RWPE2 (cell line): Measurements from ENCODE around the gene BCL6.

Experiments
- ATAC-seq: fragments of 200-7000 bp; cut with Tn5 transposase; 3 replicates; pipeline ENCODE4 v1.9.1; 2021; ENCODE audit warnings: low read depth
- DNase-seq: peaks from one replicate; pipeline ENCODE4 v3.0.0-alpha.2; 2020; ENCODE audit warnings: low spot score
- H3K27ac ChIP-seq: fragments of 450-650 bp; 2 replicates; pipeline ENCODE4 v1.5.1; 2017; ENCODE audit warnings: mild to moderate bottlenecking; ENCODE audit not compliant: poor library complexity, severe bottlenecking
- H3K27me3 ChIP-seq: fragments of 250-450 bp; sonication (Bioruptor Pico); 2 replicates; pipeline ENCODE4 v1.5.1; 2021; ENCODE audit warnings: mild to moderate bottlenecking, moderate library complexity; ENCODE audit not compliant: insufficient read depth, poor library complexity, severe bottlenecking
- H3K36me3 ChIP-seq: fragments of 250-450 bp; sonication (Bioruptor Pico); 2 replicates; pipeline ENCODE4 v1.5.1; 2020; ENCODE audit warnings: low read depth, mild to moderate bottlenecking, moderate library complexity
- H3K4me1 ChIP-seq: fragments of 250-450 bp; sonication (Bioruptor Pico); 2 replicates; pipeline ENCODE4 v1.5.1; 2021; ENCODE audit warnings: mild to moderate bottlenecking, moderate library complexity; ENCODE audit not compliant: insufficient read depth, poor library complexity, severe bottlenecking
- H3K4me3 ChIP-seq: fragments of 250-450 bp; sonication (Bioruptor Pico); 2 replicates; pipeline ENCODE4 v1.5.1; 2021; ENCODE audit warnings: mild to moderate bottlenecking, moderate library complexity; ENCODE audit not compliant: severe bottlenecking
- H3K9me3 ChIP-seq: fragments of 250-450 bp; sonication (Bioruptor Pico); 2 replicates; pipeline ENCODE4 v1.5.1; 2021; ENCODE audit warnings: mild to moderate bottlenecking, moderate library complexity; ENCODE audit not compliant: severe bottlenecking
- CTCF ChIP-seq: fragments of 450-650 bp; IDR thresholded peaks from one replicate; pipeline ENCODE4 v1.5.1; 2017; ENCODE audit warnings: mild to moderate bottlenecking, moderate library complexity; ENCODE audit not compliant: poor library complexity, severe bottlenecking

The BCL6 gene

DNA sequence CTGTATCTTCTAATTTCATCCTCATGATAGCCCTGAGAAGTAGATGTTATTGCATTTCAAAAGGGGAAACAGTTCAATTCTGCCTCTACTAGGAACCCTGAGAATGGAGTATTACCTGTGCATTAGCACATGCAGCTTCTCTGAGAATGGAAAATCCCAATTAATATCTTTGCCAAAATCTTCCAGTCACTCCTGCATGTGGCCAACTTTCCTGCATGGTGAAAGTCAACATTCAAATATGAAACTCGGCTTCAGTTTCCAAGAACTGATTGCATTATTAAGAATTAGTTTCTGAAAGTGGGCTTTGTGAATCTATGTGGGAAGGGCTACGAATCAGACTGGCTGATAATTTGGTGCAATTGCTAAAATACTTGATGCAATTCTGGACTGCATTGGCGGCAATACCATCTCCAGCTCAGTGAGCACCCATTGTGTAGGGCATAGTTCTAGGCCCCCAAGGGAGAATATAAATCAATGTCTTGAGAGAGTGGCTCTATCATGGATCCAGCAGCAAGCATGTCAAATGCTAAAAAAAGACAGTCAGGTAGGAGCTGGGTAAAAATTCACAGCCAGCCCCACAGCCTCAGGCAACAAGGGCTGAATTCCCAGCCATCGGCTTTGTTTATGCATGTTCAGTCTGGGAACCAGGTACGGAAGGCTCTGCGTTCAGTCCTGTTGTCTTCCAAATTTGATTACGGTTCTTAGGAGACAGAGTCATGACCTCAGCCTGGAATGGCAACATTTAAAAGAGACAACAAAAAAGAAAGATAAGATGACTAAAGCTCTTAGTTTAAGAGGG, 18.8 kb upstream of the BCL6 start:
- H3K9me3 ChIP-seq, result no peaks in the 10 kb centered on the region
- ATAC-seq, result no peak
- no peak for DNase-seq

DNA sequence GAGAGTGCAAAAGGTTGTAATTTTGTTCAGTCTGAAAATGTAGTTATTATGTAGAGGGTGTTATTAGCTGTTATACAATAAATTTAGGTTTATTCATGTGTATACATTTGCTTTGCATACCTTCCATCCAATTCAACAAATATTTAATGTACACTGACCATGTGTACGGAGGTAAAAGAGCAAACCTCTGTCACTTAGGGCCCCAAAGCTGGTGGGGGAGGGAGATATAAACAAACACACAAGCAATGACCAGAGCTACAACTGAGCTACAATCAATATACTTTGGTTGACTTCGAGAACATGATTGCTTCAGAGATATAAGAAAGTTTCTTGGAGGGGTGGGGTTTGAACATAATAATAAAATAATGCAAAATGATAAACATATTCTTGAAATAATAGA, 17.5 kb upstream of the BCL6 start:
- DNase-seq, result no peak
- Histone ChIP-seq H3K27ac (no peak overlapping the region), H3K4me1 (peaks cover 5% of the 10 kb centered on the region), H3K9me3 (no peaks in the 10 kb centered on the region), H3K4me3 (no peak overlapping the region), H3K27me3 (no peaks in the 10 kb centered on the region), H3K36me3 (no peaks in the 10 kb centered on the region)
- TF ChIP-seq CTCF, result no peak
- ATAC-seq, result no peak

More for the DNA sequence above, 18.8 kb upstream of the BCL6 start:
- H3K4me1 ChIP-seq, result peaks cover 5% of the 10 kb centered on the region
- TF ChIP-seq CTCF, result no peak
- H3K27me3 ChIP-seq, result no peaks in the 10 kb centered on the region
- no peak overlapping the region for H3K4me3 ChIP-seq
- no peaks in the 10 kb centered on the region for H3K36me3 ChIP-seq
- no peak overlapping the region for H3K27ac ChIP-seq

- Histone ChIP-seq H3K27me3 (no peaks in the 10 kb centered on the region), H3K4me3 (no peak overlapping the region), H3K27ac (no peak overlapping the region), H3K4me1 (no peaks in the 10 kb centered on the region), H3K9me3 (no peaks in the 10 kb centered on the region), H3K36me3 (no peaks in the 10 kb centered on the region)
- no peak for ATAC-seq
- DNase-seq, result no peak
- TF ChIP-seq CTCF, result no peak
These were observed 14.3 kb upstream of the BCL6 start for GRCh38 chr3:187759601-187760000.

- no peaks in the 10 kb centered on the region for H3K36me3 ChIP-seq
- DNase-seq (no peak), ATAC-seq (no peak)
- no peaks in the 10 kb centered on the region for H3K9me3 ChIP-seq
- no peak overlapping the region for H3K4me3 ChIP-seq
- H3K27me3 ChIP-seq, result no peaks in the 10 kb centered on the region
- no peaks in the 10 kb centered on the region for H3K4me1 ChIP-seq
- TF ChIP-seq CTCF, result no peak
- H3K27ac ChIP-seq, result no peak overlapping the region
These were observed 13.2 kb upstream of the BCL6 start for GRCh38 chr3:187758318-187758955.

- Histone ChIP-seq H3K36me3 (no peaks in the 10 kb centered on the region), H3K4me1 (peaks cover 3% of the 10 kb centered on the region), H3K4me3 (no peak overlapping the region), H3K27me3 (no peaks in the 10 kb centered on the region), H3K27ac (no peak overlapping the region), H3K9me3 (no peaks in the 10 kb centered on the region)
- DNase-seq, result no peak
- ATAC-seq, result no peak
- no peak for TF ChIP-seq CTCF
These were observed 8.2 kb upstream of the BCL6 start for GRCh38 chr3:187753516-187753915.
